Natural killer cell (primary cell): Measurements from ENCODE around the gene SERINC3. TPM values are rescaled to one million over a fixed set of nuclear protein-coding genes. Genes with fewer than 3 reads are reported as not detected.

Source experiments
- ATAC-seq, 3 donors: fragments of 150-1000 bp in 2 of 3; fragments of 200-7000 bp in 1 of 3; cut with Tn5 transposase; 1 replicate in 1 of 3; 2 replicates in 2 of 3; pipeline ENCODE4 v1.10.0; 2021; ENCODE audit warnings: mild to moderate bottlenecking in 2 of 3, moderate library complexity in 2 of 3
- DNase-seq, 2 donors: peaks; one replicate each; pipeline versions ENCODE4 v3.0.0 to v3.0.0-alpha.2; 2013 to 2021; ENCODE audit warnings: mixed read lengths in 1 of 2
- H3K27ac ChIP-seq: one replicate; pipeline ENCODE4 v1.5.1; 2013; ENCODE audit warnings: mild to moderate bottlenecking, low read length
- H3K27me3 ChIP-seq: one replicate; pipeline ENCODE4 v1.6.1; 2013; ENCODE audit warnings: low read length; ENCODE audit not compliant: control insufficient read depth, insufficient read depth
- H3K36me3 ChIP-seq: one replicate; pipeline ENCODE4 v1.6.1; 2013; ENCODE audit warnings: low read length; ENCODE audit not compliant: control insufficient read depth, insufficient read depth
- H3K4me1 ChIP-seq: one replicate; pipeline ENCODE4 v1.6.1; 2013; ENCODE audit warnings: low read length; ENCODE audit not compliant: control insufficient read depth, insufficient read depth
- H3K4me3 ChIP-seq: one replicate; pipeline ENCODE4 v1.5.1; 2013; ENCODE audit warnings: low read length
- H3K9me3 ChIP-seq: one replicate; pipeline ENCODE4 v1.6.1; 2013; ENCODE audit warnings: low read length; ENCODE audit not compliant: control insufficient read depth, insufficient read depth
- H3K27ac Mint-ChIP-seq, 2 donors: one replicate each; pipeline ENCODE4 v1.8.0; 2022; ENCODE audit warnings: mild to moderate bottlenecking in 2 of 2, mixed read lengths in 2 of 2, moderate library complexity in 1 of 2
- H3K27me3 Mint-ChIP-seq, 2 donors: one replicate each; pipeline ENCODE4 v1.8.0; 2022; ENCODE audit warnings: low read depth in 2 of 2, mixed read lengths in 2 of 2
- H3K36me3 Mint-ChIP-seq: one replicate; pipeline ENCODE4 v1.8.0; 2022; ENCODE audit warnings: mixed read lengths
- H3K4me1 Mint-ChIP-seq, 2 donors: one replicate each; pipeline ENCODE4 v1.8.0; 2022; ENCODE audit warnings: mixed read lengths in 2 of 2
- H3K4me3 Mint-ChIP-seq: one replicate; pipeline ENCODE4 v1.8.0; 2022; ENCODE audit warnings: mild to moderate bottlenecking, moderate library complexity, mixed read lengths
- H3K9me3 Mint-ChIP-seq, 2 donors: one replicate each; pipeline ENCODE4 v1.8.0; 2022; ENCODE audit warnings: mixed read lengths in 2 of 2
- WGBS: methylation state at CpG from one replicate; pipeline ENCODE4 v1.1.7; 2013; ENCODE audit warnings: missing lambda C conversion rate; ENCODE audit not compliant: insufficient coverage; 5-methylcytosine and 5-hydroxymethylcytosine counted together
- intact Hi-C: fragments of 100-400 bp; cut with micrococcal nuclease; formaldehyde crosslinking; loops from one replicate; pipeline ENCODE4 v1.14.2; 2022
- total RNA-seq, 4 donors: library from RNA; stranded (reverse); fragments of 120-200 nt in 1 of 4; gene quantifications; one replicate each; pipeline versions ENCODE4 v1.2.3 to v1.2.4, GENCODE V29; 2013 to 2022
- TF ChIP-seq, protein P1 (sequence below): fragments of 200-600 bp; IDR thresholded peaks from one replicate; pipeline ENCODE4 v1.8.0; 2022; ENCODE audit warnings: antibody characterized with exemption

SERINC3 gene
- 10 to 100 TPM; 70.1 to 89.6 (median 78.6) TPM for total RNA-seq
- total RNA-seq (2013), result 57.6 TPM

DNA sequence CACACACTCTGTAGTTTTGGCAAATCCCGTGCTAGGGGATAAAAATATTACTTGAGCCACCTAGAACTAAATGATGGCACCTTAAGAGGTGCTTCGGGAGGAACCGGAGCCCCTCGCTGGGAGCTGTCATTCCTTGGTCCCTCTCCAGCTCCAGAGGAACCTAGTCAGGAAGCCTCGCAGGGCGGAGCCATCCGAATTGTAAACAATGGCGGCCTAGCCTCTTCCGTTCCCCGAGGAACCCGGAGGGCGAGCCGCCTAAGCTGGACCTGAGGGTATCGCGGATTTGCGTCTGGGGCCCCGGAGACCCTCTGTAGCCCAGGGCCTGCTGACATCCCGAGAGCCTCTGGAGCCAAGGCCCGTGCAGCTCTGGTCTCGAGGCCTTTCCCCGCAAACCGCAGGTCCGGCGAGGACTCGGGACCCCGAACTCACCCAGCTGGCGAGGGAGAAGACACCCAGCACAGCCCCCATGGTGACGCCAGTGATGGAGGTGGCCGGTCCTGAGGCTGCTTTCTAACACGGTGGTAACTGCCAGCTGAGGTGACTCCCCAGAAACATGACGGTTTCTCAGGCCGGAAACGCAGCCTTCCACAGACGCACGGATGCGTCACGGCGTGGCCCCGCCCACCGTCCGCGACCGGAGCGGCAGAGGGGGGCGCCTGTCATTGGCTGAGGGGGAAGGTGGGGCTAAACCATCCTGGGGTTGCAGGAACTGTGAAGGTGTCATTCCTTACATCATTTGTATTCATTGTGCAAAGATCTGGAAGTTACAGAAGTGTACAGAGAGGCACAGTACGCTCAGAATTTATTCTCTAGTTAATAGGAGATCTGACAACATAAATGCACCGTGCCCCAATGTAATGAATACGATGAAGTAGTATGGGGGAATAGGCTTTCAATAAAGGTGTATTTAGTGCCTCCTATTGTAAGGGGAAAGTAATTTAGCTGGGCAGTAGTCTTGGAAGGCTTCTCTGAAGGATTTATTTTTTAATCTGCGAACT lies at the start of gene SERINC3:
TSS of gene SERINC3 (minus strand) at position 587 of the 998 bp plus-strand sequence. CDS start at position 468, 119 bp downstream.
- Histone ChIP-seq H3K4me1 (peaks cover 25% of the 10 kb centered on the region), H3K27ac (peak within 1 kb of the TSS; percentile 96), H3K27me3 (no peaks in the 10 kb centered on the region), H3K4me3 (peak within 1 kb of the TSS; percentile 94), H3K36me3 (peaks cover 2% of the 10 kb centered on the region), H3K9me3 (no peaks in the 10 kb centered on the region)
- Mint-ChIP-seq H3K36me3 (no peaks in the 10 kb centered on the region), H3K27ac (peak within 1 kb of the TSS; percentile 96 to 98), H3K9me3 (no peaks in the 10 kb centered on the region), H3K27me3 (no peaks in the 10 kb centered on the region), H3K4me1 (peaks cover 46 to 55% of the 10 kb centered on the region in 2 donors), H3K4me3 (peak within 1 kb of the TSS; percentile 86)
- WGBS, result under 1% methylated on average over 49 of the region's 49 CpGs
- ATAC-seq (peak; percentile 90 to 99 (median 91)), DNase-seq (peak; percentile 99)
- intact Hi-C loops, result loop anchor here (1.0 to 5.0 kb wide), 6 partner anchors 45 to 446 kb away; partner anchors contain the start of gene STK4
- TF ChIP-seq, protein P1, sequence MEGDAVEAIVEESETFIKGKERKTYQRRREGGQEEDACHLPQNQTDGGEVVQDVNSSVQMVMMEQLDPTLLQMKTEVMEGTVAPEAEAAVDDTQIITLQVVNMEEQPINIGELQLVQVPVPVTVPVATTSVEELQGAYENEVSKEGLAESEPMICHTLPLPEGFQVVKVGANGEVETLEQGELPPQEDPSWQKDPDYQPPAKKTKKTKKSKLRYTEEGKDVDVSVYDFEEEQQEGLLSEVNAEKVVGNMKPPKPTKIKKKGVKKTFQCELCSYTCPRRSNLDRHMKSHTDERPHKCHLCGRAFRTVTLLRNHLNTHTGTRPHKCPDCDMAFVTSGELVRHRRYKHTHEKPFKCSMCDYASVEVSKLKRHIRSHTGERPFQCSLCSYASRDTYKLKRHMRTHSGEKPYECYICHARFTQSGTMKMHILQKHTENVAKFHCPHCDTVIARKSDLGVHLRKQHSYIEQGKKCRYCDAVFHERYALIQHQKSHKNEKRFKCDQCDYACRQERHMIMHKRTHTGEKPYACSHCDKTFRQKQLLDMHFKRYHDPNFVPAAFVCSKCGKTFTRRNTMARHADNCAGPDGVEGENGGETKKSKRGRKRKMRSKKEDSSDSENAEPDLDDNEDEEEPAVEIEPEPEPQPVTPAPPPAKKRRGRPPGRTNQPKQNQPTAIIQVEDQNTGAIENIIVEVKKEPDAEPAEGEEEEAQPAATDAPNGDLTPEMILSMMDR, result no peak

GRCh38 chr20:44571362-44571988 lies 49.6 kb upstream of the SERINC3 start:
- intact Hi-C loops, result no loop called here
- H3K27ac ChIP-seq, result no peak overlapping the region

GRCh38 chr20:44570367-44570766 lies 48.5 kb upstream of the SERINC3 start:
- H3K4me3 Mint-ChIP-seq, result no peak overlapping the region

More at GRCh38 chr20:44571362-44571988, 49.6 kb upstream of the SERINC3 start:
- DNase-seq, result peak in 1 of 2 donors; percentile 20
- TF ChIP-seq, protein P1, result no peak
- H3K27ac Mint-ChIP-seq, result peak overlapping the region in 1 of 2 donors; percentile 11
- WGBS, result 49% methylated on average over 6 of the region's 6 CpGs
- Histone ChIP-seq H3K9me3 (no peaks in the 10 kb centered on the region), H3K36me3 (no peaks in the 10 kb centered on the region), H3K4me1 (peaks cover 3% of the 10 kb centered on the region), H3K4me3 (no peak overlapping the region), H3K27me3 (no peaks in the 10 kb centered on the region)
- H3K27me3 Mint-ChIP-seq, result no peaks in the 10 kb centered on the region
- no peak overlapping the region for H3K4me3 Mint-ChIP-seq
- H3K4me1 Mint-ChIP-seq, result peaks cover 8 to 12% of the 10 kb centered on the region in 2 donors
- H3K9me3 Mint-ChIP-seq, result no peaks in the 10 kb centered on the region
- ATAC-seq, result peak; percentile 31 to 67 (median 48)
- no peaks in the 10 kb centered on the region for H3K36me3 Mint-ChIP-seq

More at GRCh38 chr20:44570367-44570766, 48.5 kb upstream of the SERINC3 start:
- Mint-ChIP-seq H3K9me3 (no peaks in the 10 kb centered on the region), H3K27me3 (no peaks in the 10 kb centered on the region), H3K27ac (no peak overlapping the region), H3K4me1 (peaks cover 0 to 13% of the 10 kb centered on the region in 2 donors), H3K36me3 (no peaks in the 10 kb centered on the region)
- H3K36me3 ChIP-seq, result no peaks in the 10 kb centered on the region
- no peak overlapping the region for H3K4me3 ChIP-seq
- no peak for DNase-seq
- WGBS, result no CpG with 5 or more reads among the region's 1 CpG
- no peaks in the 10 kb centered on the region for H3K27me3 ChIP-seq
- H3K4me1 ChIP-seq, result peaks cover 5% of the 10 kb centered on the region
- no peak overlapping the region for H3K27ac ChIP-seq
- intact Hi-C loops, result no loop called here
- TF ChIP-seq, protein P1, result no peak
- no peak for ATAC-seq
- no peaks in the 10 kb centered on the region for H3K9me3 ChIP-seq
